ENCODE results near the gene GALNS. TPM values are rescaled to one million over a fixed set of nuclear protein-coding genes. Genes with fewer than 3 reads are reported as not detected.
A peak's percentile ranks its signal among the peaks of the same experiment; 100 is the strongest.

GALNS gene
- total RNA-seq, 1 experiment from 2014 or later, result 7.4 TPM

DNA sequence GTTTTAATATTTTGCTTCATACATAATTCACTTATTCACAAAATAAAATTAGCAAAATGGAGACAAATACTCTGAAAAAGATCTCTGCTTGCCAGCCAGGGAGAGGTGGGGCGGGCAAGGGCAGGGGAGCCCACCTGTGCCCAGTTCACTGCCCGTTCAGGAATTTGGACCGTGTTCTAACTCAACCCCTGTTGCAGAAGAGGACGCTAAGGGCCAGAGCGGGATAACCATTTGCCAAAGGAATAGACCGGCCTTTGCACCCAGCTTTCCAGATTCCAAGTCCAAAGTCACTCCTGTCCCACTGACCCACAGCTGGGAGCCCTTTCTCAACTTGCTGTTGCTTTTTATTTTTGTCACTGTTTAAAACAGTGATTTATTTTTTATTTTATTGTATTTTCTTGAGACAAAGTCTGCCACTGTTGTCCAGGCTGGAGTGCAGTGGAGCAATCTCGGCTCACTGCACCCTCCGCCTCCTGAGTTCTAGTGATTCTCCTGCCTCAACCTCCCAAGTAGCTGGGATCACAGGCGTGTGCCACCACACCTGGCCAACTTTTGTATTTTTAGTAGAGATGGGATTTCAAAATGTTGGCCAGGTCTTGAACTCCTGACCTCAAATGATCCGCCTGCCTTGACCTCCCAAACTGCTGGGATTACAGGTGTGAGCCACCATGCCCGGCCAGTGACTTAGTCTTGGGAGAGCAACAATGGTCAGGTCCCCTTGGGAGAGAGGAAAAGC, 69.0 kb downstream of the GALNS start:
- DNase-seq (ENCODE audit: low read depth), result no peak

DNA sequence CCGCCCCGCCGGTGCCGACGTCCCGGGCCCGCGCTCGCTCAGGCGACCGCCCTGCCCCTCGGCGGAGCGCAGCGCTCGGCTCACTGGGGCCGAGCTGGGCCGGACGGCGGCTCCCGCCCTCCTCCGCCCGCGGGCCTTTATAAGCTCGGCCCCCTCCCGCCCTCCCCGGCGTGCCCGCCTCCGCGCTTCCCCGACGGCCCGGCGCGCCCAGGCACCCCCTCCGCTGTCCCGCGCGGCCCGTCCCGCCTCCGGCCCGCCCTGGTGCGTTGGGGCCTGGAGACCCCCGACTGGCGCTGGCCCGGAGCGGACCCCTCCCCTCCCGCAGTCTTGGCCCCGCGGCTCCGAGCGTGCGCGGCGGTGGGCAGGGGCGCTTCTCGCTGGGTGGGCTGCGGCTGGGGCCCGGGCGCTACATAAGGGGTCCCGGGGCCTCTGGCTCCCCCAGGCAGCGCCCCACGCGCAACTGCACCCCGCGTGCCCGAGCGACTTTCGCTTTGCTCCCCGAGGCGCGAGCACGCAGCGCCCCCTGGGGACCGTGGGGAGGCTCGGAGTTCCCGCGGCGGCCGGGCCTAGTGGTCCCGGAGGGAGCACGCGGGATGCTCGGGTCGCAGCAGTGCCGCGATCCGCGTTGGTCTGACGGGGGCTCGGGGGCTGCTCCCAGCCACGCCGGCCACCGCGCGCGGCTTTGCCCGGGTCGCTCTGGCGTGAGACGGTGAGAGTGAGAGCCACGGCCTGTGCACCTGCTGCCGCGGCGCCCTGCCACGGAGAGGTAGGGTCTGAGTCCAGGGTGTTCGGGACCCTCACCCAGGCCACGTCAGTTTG, 71.4 kb downstream of the GALNS start, which contains the start of gene PIEZO1:
Gene PIEZO1, minus strand, starts transcription at position 115 of the 819 bp plus-strand sequence. CDS start 256 bp downstream, outside the sequence.
- no peak for DNase-seq (ENCODE audit: low read depth)

DNA sequence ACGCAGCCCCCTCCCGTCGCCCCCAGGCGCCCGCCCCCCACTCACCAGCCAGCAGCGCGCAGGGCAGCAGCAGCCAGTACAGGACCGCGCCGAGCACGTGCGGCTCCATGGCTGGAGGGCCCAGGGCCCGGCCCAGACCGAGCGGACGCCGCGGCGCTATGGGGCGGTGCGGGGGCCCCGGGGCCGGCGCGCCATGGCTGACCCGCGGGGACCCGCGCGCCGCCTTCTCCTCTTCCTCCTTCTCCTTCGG, 72.0 kb downstream of the GALNS start:
- DNase-seq (ENCODE audit: low read depth), result no peak

DNA sequence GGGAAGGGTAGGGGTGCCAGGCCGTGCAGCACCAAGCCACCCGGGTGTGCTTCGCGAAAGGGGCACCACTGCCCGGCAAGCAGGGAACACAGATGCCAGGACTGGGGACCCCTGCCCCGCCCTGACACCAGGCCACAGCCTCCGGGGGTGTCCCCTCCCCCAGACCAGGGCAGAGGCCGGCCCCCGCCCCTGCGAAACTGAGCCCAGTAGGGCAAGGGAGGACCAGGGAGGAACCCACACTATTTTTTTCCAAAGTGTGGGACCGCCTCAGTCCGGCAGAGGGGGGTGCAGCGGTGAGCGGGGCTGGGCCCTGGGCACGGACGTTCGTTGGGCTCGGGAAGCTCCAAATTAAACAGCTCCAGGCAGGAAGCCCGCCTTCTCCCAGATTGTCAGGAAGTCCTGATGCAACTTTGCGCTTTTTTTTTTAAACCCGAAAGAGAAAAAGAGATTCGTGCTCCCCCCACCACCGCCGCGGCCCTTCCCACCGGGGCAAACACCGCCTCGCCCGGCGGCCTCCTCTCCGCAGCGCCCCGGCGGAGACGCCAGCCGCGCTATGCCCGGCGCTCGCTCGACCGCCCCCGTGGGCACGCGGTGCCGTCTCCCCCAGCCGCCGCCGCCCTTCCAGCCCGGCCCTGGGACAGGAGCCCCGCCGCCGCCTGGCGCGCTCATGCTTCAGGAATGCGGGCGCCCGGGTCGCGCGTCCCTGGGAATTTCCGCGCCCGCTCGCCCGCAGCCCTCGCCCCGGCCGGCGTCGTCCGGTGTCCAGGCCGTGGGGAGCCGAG, 72.5 kb downstream of the GALNS start:
- DNase-seq (ENCODE audit: low read depth), result peak; percentile 70

DNA sequence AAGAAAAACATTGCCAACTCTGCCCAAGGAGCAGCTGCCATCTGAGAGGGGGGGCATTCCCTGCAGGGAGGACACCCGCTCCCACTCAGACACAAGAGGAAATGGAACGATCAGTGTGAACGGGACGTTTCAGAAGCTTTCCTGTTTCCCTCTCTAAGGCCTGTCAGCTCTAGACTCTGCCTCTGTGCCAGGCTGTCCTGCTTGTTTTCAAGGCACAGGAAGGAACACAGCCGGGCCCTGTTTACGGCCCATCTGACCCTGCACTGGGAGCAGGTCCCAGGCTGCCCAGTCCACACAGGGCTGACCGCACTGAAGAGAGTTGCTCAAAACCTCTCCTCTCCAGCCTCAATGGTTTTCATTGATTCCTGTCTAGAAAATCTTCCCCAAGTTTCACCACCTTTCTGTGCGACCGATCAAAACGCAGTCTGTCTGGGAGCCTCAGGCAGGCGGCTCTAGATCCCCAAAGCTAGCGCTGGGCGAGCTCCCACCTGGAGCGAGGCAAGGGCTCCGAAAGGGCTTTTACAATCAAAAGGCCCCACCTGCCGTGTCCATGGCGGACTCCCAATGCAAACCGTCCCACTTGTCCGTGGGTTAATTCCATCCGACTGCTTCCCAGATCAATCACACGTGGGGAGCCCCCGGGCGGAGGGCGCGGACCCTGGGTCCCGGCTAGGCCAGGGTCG, 73.2 kb downstream of the GALNS start:
- DNase-seq (ENCODE audit: low read depth), result no peak

DNA sequence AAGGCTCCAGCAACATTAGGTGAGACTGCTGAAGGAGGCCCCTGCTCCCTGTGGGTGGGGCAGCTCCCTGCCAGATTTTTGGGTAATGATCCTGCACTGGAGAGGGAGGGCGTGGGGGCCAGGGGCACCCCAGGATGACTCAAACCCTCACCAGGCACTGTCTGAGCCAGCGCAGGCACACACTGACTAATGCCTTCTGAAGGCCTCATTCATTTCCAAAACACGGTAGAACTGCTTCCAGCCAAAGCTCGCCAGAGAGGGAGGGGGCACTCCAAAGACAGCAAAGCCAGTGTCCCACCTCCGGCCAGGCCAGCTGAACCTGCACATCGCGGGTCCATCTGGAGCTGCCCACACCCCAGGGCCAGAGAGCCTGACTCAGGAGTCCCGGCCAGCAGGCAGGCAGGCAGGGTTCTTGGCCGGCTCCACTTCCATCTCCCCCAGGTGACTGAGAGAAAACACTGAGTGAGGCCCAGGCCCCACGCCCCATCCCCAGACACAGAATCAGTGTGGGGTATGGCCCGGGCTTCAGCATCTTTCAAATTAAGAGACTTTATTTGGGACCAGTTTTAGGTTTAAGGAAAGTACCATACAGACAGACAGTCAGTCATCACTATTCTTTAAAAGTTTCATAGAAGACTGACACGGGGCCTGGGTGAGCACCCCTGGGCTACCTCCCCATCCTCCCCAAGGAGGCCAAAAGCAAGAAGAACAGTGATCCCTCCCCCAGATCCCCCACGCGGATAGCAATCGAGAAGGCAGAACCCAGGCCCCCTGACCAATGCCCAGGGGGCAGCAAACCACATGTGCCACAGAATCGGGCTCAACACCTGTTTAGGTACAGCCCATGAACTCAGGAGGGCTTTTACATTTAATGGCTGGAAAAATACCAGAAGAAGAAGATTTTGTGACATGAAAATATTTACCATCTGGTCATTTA, 74.0 kb downstream of the GALNS start:
- peak; percentile 76 for DNase-seq (ENCODE audit: low read depth)

DNA sequence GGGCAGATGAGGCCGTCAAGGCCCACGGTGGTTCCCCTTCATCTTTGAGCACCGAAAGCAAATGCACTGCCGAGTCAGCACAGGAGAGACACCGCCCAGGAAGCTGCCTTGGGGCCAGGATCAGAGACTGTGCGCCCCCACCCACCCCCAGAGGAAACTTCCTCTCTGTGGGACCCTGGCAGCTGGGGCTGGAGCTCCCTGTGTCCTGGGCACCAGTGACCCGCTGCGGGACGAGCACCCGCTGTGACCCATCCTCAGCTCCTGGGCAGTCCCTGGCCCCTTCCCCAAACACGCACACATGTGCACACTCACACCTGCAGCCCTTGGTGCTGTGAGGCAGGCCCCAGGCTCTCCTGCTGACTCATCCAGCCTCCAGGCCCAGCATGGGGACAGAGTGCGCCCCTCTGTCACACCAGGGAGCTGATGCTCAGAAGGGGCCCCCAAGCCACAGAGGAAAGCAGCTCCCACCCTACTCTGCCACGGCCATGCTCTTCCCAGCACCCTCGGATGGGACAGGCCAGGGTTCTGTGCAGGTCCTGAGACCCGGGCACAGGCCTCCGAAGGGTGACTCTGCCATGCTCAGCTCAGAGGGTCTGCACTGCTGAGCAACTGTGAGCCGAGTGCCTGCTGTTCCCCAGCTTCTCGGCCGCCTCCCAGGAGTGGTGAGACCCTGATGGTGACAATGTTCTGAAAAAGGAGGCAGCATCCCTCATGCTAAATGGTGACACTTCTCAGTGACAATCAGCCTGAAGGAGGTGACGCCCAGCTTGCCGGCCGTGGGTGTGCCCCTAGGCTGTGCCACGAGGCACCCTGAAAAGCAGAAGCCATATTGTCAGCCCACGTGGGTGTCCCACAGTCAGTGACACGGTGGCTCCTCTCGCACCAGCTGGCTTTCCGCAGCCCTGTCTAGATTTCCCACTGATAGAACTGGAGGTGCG, 75.3 kb downstream of the GALNS start:
- no peak for DNase-seq (ENCODE audit: low read depth)

DNA sequence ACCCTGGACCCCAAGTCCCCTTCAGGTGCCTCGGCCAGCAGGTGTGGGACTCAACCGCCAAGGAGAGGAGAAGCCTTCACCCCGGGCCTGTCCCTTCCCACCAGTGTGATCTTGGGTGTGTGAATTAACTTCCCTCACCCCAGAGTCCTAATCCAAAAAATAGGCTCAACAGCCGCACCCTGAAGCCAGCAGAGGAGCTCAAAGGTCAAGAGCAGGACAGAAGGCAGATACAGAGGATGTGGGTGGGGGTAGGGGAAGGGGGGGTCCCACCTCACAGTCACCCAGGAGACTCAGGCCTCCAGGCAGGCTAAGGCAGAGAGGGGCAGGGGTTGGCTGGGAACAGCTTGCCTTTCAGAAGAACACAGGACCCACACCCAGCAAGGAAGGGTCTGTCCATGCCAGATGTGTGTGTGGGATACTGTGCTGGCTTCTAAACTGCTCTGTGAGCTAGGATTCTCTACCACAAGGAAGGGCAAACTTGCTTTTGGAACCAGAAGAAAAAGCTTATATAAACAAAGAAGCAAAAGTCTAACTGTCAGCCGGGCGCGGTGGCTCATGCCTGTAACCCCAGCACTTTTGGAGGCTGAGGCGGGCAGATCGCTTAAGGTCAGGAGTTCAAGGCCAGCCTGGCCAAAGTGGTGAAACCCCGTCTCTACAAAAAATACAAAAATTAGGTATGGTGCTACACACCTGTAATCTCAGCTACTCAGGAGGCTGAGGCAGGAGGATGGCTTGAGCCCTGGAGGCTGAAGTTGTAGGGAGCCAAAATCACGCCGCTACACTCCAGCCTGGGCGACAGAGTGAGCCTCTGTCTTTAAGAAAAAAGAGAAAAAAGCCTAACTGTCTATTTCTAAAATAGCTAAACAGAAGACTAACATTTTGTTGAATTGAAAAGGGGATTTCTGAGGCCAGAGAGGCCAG, 76.3 kb downstream of the GALNS start:
- DNase-seq (ENCODE audit: low read depth), result no peak

DNA sequence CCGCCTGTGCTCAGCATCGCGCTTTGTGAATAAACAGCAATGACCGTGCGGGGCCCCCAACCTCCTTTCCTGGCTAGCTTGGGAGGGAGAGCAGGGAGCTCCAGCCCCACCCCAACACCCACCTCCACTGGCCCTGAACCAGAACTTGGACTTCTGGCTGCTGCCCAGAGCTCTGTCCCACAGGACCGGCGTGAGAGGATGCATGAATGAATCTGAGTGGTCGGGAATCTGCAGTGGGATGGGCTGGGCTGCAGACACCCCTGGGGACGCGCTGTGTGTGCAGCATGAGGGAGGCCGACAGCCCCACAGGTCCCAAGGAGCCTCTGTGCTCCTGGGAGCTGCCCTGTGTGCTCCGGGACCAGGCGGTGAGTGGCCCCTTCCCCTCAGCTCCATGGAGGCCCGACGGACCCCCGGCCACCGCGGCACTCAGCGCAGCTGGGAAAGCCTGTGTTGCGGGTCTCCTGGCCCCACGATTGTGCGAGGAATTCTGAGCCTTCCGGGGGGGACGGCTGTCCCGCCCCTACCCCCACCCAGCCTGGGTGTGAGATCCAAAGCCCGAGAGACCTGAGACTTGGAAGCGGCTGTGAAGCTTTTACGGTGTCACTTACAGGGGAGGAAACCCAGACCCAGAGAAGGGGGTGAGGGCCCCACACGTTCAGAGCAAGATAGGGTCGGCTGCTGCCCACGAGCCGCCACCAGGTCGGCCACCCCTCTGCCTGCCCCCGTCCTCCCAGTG, 77.2 kb downstream of the GALNS start:
- DNase-seq (ENCODE audit: low read depth), result no peak

DNA sequence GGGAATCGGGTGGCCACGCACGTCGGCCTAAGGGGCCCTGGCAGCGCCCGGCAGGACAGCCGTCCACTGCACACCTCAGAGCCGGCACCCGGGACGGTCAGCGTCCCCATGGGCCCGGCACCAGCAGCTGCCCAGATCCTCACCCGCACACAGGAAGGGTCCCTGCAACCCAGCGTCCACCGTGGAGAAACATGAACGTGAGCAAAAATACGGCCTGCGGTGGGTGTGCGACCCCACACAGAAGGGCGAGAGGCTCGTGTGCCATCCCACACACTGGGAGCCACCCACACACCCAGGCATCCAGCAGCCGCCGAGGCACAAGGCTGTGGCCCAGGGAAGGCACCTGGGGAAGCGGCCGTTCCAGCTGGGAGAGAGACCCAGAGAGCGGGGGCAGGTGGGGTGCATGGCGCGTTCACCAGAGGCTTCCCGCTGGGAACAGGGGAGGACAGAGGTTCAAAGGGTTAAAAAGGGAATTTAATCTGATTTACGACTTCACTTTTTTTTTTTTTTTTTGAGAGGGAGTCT, 78.1 kb downstream of the GALNS start:
- DNase-seq (ENCODE audit: low read depth), result no peak

DNA sequence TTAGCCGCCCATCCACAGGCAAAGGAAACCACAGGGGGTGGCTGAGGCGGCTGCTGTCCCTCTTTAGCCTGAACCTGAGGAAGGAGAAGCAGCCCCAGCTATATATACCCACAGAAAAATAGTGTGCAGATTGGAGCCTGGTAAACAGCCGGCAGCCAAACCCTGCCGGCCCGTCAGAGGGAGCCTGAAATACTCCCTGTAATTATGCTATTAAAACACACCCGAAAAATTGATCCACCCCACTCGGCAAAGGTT, 78.5 kb downstream of the GALNS start:
- DNase-seq (ENCODE audit: low read depth), result no peak

DNA sequence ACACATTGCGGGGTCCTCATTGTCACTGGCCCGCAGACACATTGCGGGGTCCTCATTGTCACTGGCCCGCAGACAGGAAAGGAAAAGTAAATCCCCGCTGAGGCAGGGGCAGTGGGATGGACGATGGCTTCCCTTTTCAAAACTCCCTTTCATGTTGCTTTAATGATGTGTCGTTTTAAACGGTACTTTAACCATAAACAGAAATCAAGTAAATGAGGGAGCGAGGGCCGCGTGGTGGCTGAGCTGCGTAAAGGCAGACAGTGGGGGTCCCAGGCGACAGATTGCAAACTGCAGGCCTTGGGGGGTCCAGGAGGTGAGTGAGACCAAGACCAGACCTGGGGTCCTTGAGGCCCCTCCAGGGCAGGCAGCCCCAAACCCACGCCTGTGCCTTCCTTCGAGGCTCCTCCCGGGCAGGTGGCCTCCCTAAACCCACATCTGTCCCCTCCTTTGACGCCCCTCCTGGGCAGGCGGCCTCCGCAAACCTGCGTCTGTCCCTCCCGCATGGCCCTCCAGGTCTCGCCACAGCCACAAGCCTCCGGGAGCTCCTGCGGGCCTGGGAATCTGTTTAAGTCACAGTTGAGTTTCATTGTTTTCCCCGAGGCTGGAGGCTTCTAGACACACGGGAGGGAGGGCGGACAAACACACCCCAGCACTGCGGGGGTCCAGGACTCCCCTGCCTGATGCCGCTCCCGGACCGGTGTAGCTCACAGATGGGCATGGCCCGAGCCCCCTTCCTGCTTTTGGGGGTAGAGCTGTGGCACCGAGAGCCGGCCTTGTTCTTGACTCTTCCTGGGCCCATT, 79.1 kb downstream of the GALNS start:
- DNase-seq (ENCODE audit: low read depth), result no peak

DNA sequence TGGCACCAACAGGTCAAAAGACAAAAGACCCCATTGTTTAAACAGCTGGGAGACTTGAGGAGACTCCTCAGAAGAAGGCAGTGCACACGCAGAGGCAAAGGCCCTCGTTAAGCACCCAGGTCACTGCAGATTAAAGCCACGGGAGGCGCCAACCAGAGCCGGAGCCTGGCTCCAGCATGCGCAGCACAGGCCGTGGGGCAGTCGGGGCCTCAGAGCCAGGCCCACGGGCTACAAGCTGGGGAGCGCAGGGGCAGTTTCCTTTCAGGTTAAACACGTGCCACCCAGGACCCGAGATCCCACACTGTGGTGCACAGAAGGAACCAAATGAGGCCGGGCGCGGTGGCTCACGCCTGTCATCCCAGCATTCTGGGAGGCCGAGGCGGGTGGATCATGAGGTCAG, 80.9 kb downstream of the GALNS start:
- no peak for DNase-seq (ENCODE audit: low read depth)

DNA sequence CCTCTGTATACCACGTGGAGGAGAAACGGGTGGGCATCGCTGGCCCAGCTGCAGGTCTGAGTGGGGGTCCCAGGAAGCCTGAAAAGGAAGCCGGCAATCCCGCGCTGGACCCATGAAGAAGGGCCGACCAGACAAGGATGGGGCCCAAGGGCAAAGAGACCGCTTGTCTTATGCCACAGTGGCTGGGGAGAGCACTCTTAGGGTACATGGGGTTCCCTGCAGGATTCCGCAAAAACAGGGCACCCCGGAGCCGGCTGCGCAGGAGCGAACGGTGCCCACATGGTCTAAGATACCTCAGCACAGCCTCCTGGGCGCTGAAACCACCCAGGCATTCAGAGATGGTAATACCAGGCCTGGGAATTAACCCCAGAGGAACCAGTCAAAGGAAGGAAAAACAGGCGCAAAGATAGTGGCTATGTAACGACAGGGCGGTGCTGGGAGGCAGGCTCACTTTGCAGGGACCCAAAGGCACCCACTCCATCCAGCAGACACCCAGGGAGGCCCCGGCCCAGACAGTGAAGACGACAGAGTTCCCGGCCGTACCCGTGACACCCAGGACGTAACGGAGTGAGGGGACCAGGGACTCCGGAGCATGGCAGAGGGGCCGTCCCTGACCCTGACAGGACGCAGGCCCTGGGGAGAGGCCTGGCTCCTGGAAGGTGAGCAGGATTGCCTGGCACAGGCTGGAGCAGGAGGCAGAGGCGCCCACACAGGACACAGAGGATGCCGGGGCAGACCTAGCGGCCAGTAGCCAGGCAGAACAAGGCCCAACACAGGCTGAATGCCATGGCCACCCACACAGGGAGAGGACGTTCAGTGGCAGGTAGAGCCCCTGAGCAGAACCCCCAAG, 82.0 kb downstream of the GALNS start:
- no peak for DNase-seq (ENCODE audit: low read depth)

DNA sequence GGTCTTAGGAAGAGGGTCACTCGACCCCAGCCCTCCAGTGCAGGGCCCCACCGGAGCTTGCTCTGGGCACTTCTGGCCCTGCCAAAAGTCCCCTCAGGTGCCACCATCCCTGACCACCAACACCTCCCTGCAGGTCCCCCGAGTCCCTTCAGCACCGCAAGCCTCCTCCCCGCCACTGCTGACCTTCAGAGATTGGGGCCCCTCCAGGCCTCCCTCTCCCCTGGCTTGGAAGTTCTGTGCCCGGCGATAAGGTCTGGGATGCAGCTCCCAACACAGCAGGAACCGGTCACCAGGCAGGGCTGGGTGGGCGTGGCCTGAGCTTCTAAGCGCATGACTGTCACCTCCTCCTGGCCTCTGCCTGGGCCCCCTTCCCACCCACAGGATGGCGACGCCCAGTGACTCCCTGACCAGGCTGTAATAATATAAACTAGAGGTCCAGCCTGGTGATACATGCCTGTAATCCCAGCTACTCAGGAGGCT, 82.9 kb downstream of the GALNS start:
- DNase-seq (ENCODE audit: low read depth), result peak; percentile 80
